Heart left ventricle (tissue), 13 donors: ENCODE data around the gene TTYH1.

ENCODE experiments used
- POLR2A ChIP-seq, 2 donors: fragments of 450-650 bp; IDR thresholded peaks; one replicate each; pipeline ENCODE4 v1.6.1; 2017; ENCODE audit warnings: antibody characterized with exemption in 2 of 2, mild to moderate bottlenecking in 2 of 2, moderate library complexity in 2 of 2
- TF ChIP-seq, protein P1 (sequence below), 12 donors: fragments of 200-600 bp; sonication (generic) in 4 of 12; IDR thresholded peaks; one replicate each; pipeline versions ENCODE4 v1.5.0 to v1.8.0; 2018 to 2022; ENCODE audit warnings: antibody characterized with exemption in 12 of 12, mild to moderate bottlenecking in 5 of 12
- donor health status: ischemic (EF 13 %, LVEDD 7.1; RV severe dilation, severe dysfunction).
- donor health status: DM: no; HTN: yes; CAD: no.
- donor health status: DM: no; HTN: no; CAD: no.
- donor health status: ischemic (EF 25% LVEDD 6.9; RV normal size, moderate dysfunction).
- donor health status: ischemic (EF 25% LVEDD 5.7; RV mildly dilated, moderate dysfunction).
- donor health status: ischemic (EF 35%, LVEDD 5.7; RV mildly dilated, moderate dysfunction).
- donor health status: nonischemic (EF 11% LVEDD 7.7; RV severe dilation, severe dysfunction).
- donor health status: DM: yes; HTN: yes; CAD: no.
- donor health status: PGD.
- donor health status: ischemic (EF 29% LVEDD 5.4; RV normal size, mild dysfunction).
- donor health status: nonischemic (EF 23%, LVEDD 6.1; RV moderate dilation, normal function).

GRCh38 chr19:54458648-54459281 lies 43.5 kb downstream of the TTYH1 start:
- TF ChIP-seq, protein P1, sequence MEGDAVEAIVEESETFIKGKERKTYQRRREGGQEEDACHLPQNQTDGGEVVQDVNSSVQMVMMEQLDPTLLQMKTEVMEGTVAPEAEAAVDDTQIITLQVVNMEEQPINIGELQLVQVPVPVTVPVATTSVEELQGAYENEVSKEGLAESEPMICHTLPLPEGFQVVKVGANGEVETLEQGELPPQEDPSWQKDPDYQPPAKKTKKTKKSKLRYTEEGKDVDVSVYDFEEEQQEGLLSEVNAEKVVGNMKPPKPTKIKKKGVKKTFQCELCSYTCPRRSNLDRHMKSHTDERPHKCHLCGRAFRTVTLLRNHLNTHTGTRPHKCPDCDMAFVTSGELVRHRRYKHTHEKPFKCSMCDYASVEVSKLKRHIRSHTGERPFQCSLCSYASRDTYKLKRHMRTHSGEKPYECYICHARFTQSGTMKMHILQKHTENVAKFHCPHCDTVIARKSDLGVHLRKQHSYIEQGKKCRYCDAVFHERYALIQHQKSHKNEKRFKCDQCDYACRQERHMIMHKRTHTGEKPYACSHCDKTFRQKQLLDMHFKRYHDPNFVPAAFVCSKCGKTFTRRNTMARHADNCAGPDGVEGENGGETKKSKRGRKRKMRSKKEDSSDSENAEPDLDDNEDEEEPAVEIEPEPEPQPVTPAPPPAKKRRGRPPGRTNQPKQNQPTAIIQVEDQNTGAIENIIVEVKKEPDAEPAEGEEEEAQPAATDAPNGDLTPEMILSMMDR (IDR thresholded peaks at IDR 0.05), result no peak
- TF ChIP-seq POLR2A (IDR thresholded peaks at IDR 0.05), result no peak
